A673 (cell line): ENCODE results near the gene DLX4.

Experiments
- EZH2 ChIP-seq: fragments of 200-600 bp; sonication (generic); IDR thresholded peaks from 2 replicates; pipeline ENCODE4 v1.6.1; 2017; ENCODE audit warnings: borderline replicate concordance, low read depth, mild to moderate bottlenecking, mixed read lengths, antibody characterized with exemption, low read length; ENCODE audit not compliant: poor library complexity, severe bottlenecking
- TF ChIP-seq, protein P1 (sequence below): fragments of 300-800, 200-600 bp; sonication (generic); conservative IDR thresholded peaks from 2 replicates; pipeline ENCODE4 v1.5.1; 2017; ENCODE audit warnings: low read depth, mild to moderate bottlenecking, antibody characterized with exemption, low read length, moderate library complexity, mixed read lengths

DNA sequence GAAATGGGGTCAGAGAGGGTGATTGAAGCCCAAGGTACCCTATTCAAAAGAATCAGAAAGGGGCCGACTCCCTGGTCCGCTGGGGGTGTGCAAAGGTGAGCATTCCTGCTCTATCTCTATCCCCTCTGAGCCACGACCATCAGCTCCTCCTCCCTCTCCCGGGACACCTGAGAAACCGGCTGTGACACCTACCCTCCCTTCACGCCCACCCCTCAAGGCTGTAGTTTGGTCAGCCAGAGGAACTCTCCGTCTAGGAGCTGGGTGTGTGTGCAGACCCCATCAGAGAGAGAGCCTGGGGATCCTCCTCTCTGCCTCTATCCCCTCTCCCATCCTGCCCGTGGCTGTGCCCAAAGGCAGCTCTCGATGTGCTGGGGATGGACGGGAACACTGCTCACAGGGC, 27.6 kb upstream of the DLX4 start:
- TF ChIP-seq, protein P1, sequence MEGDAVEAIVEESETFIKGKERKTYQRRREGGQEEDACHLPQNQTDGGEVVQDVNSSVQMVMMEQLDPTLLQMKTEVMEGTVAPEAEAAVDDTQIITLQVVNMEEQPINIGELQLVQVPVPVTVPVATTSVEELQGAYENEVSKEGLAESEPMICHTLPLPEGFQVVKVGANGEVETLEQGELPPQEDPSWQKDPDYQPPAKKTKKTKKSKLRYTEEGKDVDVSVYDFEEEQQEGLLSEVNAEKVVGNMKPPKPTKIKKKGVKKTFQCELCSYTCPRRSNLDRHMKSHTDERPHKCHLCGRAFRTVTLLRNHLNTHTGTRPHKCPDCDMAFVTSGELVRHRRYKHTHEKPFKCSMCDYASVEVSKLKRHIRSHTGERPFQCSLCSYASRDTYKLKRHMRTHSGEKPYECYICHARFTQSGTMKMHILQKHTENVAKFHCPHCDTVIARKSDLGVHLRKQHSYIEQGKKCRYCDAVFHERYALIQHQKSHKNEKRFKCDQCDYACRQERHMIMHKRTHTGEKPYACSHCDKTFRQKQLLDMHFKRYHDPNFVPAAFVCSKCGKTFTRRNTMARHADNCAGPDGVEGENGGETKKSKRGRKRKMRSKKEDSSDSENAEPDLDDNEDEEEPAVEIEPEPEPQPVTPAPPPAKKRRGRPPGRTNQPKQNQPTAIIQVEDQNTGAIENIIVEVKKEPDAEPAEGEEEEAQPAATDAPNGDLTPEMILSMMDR = no peak
- TF ChIP-seq EZH2 = no peak
